Measurements from ENCODE around the gene TET2.

TET2 gene

DNA sequence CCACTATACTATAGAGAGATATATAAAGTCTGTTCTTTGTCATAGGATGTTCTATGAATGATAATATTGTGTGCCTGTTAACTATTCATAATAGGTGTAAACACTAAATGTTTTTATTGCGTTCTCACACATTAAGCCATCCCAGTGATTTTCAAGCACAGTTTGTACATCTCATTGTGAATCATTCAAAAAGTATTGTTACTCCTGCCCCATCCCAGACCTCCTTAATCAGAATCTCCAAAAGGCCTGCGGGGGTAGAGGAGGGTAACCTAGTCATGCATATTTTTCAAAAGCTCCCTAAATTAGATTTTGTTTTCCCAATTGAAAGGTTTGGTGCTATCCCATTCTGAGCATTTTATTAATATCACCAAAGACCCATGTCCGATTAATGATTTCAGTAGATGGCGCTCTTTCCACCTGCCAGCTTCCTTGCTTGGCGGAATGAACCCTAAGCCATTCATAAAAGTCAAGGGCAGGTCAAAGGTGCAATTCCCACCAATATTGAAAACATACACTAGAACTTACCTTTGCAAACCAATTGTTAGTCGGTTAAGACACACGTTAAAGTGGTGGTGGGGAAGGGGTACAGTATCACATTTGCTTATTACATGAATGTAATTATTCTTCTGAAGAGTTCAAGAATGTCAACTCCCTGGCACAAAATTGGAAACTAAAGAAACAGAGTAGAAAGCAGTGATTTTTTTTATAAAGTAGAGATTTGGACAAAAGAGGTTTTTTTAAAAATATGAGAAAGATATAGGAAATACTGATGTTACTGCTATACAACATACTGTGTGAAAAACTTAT lies 5.8 kb upstream of the TET2 start:
- Histone ChIP-seq H3K27ac (ENCODE audit: insufficient read depth in 1 of 2, low read depth in 1 of 2, low read length in 2 of 2, poor library complexity in 1 of 2, severe bottlenecking in 2 of 2) (no peak overlapping the region), H3K9me3 (ENCODE audit: control extremely low read depth in 1 of 5, control insufficient read depth in 4 of 5, insufficient read depth in 2 of 5, low read depth in 1 of 5, low read length in 4 of 5) (no peaks in the 10 kb centered on the region), H3K27me3 (replicated peaks in 2 of 5; ENCODE audit: control insufficient read depth in 4 of 5, insufficient read depth in 5 of 5, low read length in 4 of 5) (no peaks in the 10 kb centered on the region), H3K4me3 (ENCODE audit: control insufficient read depth in 1 of 7, extremely low read depth in 1 of 7, insufficient read depth in 4 of 7, low read depth in 2 of 7, low read length in 6 of 7) (no peak overlapping the region), H3K36me3 (ENCODE audit: control insufficient read depth in 4 of 4, insufficient read depth in 4 of 4, low read length in 3 of 4) (no peaks in the 10 kb centered on the region), H3K4me1 (ENCODE audit: control extremely low read depth in 1 of 4, control insufficient read depth in 4 of 4, insufficient read depth in 4 of 4, low read length in 3 of 4) (peaks cover 8 to 48% (median 16%) of the 10 kb centered on the region in 4 experiments)
- CTCF ChIA-PET = interaction anchor here (1.0 to 2.0 kb wide), 5 partner anchors 10 to 332 kb away, joined by 3 to 8 read pairs (median 3); no protein-coding TSS in a partner anchor
- POLR2A ChIA-PET = no interaction called here
- 96% methylated on average over 3 of the region's 7 CpGs for WGBS (ENCODE audit: insufficient coverage)
- peak; percentile 31 to 42 (median 42) for DNase-seq

DNA sequence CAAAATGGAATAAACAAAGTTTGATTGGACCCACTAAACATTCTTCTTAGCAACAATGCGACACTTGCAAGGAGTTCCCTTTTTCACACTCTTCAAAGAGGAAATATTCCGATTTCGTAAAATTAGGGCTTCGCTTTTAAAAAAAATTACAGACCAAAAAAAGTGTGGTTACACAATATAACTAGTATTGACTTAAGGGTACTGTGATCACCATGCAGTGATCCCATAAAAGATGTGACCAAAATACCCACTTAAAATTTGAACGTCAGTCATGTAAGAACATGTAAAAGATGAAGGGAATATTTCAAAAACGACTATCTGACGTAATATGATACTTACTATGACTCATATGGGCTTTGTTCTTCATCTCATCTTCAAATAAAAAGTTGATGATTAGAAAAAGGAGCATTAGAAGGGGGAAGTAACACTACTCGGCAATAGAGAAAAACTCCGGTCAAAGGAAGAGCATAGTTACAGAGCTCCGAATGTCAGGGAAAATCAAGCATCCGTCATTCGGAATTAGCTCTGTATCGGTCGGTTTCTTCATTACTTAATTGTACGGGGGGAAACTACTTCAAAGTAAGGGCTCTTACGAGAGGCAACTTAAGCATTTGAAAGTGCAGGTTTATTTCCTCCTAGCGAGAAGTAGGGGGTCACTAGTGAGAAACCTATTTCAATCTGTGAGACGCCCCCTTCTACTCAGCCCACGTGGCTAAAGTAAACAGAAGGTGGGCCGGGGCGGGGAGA lies 1.3 kb upstream of the TET2 start:
- peak overlapping the region; percentile 73 to 99 for H3K27ac ChIP-seq (ENCODE audit: insufficient read depth in 1 of 2, low read depth in 1 of 2, low read length in 2 of 2, poor library complexity in 1 of 2, severe bottlenecking in 2 of 2)
- peaks cover 0 to under 1% (median 0%) of the 10 kb centered on the region in 4 experiments for H3K36me3 ChIP-seq (ENCODE audit: control insufficient read depth in 4 of 4, insufficient read depth in 4 of 4, low read length in 3 of 4)
- no peaks in the 10 kb centered on the region for H3K9me3 ChIP-seq (ENCODE audit: control extremely low read depth in 1 of 5, control insufficient read depth in 4 of 5, insufficient read depth in 2 of 5, low read depth in 1 of 5, low read length in 4 of 5)
- WGBS (ENCODE audit: insufficient coverage) = 2% methylated on average over 14 of the region's 21 CpGs
- no peaks in the 10 kb centered on the region for H3K27me3 ChIP-seq (replicated peaks in 2 of 5; ENCODE audit: control insufficient read depth in 4 of 5, insufficient read depth in 5 of 5, low read length in 4 of 5)
- H3K4me3 ChIP-seq (ENCODE audit: control insufficient read depth in 1 of 7, extremely low read depth in 1 of 7, insufficient read depth in 4 of 7, low read depth in 2 of 7, low read length in 6 of 7) = peak overlapping the region; percentile 87 to 100 (median 95)
- peak; percentile 63 to 89 (median 83) for DNase-seq
- peaks cover 9 to 48% (median 31%) of the 10 kb centered on the region in 4 experiments for H3K4me1 ChIP-seq (ENCODE audit: control extremely low read depth in 1 of 4, control insufficient read depth in 4 of 4, insufficient read depth in 4 of 4, low read length in 3 of 4)
- ChIA-PET POLR2A (interaction anchor here (0.8 to 1.2 kb wide), 2 partner anchors 84 to 202 kb away, joined by 3 to 4 read pairs; no protein-coding TSS in a partner anchor), CTCF (interaction anchor here (1.1 to 1.7 kb wide), 2 partner anchors 50 to 51 kb away, joined by 3 to 4 read pairs; no protein-coding TSS in a partner anchor)

DNA sequence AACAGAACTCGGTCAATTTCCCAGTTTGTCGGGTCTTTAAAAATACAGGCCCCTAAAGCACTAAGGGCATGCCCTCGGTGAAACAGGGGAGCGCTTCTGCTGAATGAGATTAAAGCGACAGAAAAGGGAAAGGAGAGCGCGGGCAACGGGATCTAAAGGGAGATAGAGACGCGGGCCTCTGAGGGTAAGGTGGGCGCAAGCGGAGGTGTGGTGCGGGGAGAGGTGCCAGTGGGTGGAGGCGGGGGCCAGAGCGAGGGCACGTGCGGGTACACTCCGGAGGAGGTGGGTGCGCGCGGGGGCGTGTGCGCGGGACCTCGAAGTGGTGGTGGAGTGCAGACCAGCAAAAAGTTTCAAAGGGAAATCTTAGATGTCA lies 787 bp upstream of the TET2 start:
- ChIA-PET POLR2A (interaction anchor here (0.5 to 1.2 kb wide), 4 partner anchors 32 to 202 kb away, joined by 3 to 5 read pairs (median 4); no protein-coding TSS in a partner anchor), CTCF (interaction anchor here (1.1 kb wide), 1 partner anchor 49 kb away, joined by 3 read pairs; no protein-coding TSS in a partner anchor)
- H3K9me3 ChIP-seq (ENCODE audit: control extremely low read depth in 1 of 5, control insufficient read depth in 4 of 5, insufficient read depth in 2 of 5, low read depth in 1 of 5, low read length in 4 of 5) = no peaks in the 10 kb centered on the region
- peaks cover 0 to 3% (median 0%) of the 10 kb centered on the region in 4 experiments for H3K36me3 ChIP-seq (ENCODE audit: control insufficient read depth in 4 of 4, insufficient read depth in 4 of 4, low read length in 3 of 4)
- H3K4me3 ChIP-seq (ENCODE audit: control insufficient read depth in 1 of 7, extremely low read depth in 1 of 7, insufficient read depth in 4 of 7, low read depth in 2 of 7, low read length in 6 of 7) = peak overlapping the region; percentile 87 to 100 (median 95)
- no peaks in the 10 kb centered on the region for H3K27me3 ChIP-seq (replicated peaks in 2 of 5; ENCODE audit: control insufficient read depth in 4 of 5, insufficient read depth in 5 of 5, low read length in 4 of 5)
- H3K4me1 ChIP-seq (ENCODE audit: control extremely low read depth in 1 of 4, control insufficient read depth in 4 of 4, insufficient read depth in 4 of 4, low read length in 3 of 4) = peaks cover 9 to 51% (median 30%) of the 10 kb centered on the region in 4 experiments
- H3K27ac ChIP-seq (ENCODE audit: insufficient read depth in 1 of 2, low read depth in 1 of 2, low read length in 2 of 2, poor library complexity in 1 of 2, severe bottlenecking in 2 of 2) = peak overlapping the region; percentile 73 to 99
- under 1% methylated on average over 25 of the region's 25 CpGs for WGBS (ENCODE audit: insufficient coverage)
- peak; percentile 34 to 72 (median 60) for DNase-seq

- ChIA-PET CTCF (interaction anchor here (0.6 to 2.0 kb wide), 5 partner anchors 9 to 327 kb away, joined by 3 to 9 read pairs (median 3); partner anchors contain the start of gene PPA2), POLR2A (interaction anchor here (0.7 to 1.2 kb wide), 3 partner anchors 38 to 204 kb away, joined by 3 to 5 read pairs (median 3); no protein-coding TSS in a partner anchor)
- H3K4me3 ChIP-seq (ENCODE audit: control insufficient read depth in 1 of 7, extremely low read depth in 1 of 7, insufficient read depth in 4 of 7, low read depth in 2 of 7, low read length in 6 of 7) = peak overlapping the region; percentile 87 to 100 (median 95)
- peaks cover 9 to 51% (median 30%) of the 10 kb centered on the region in 4 experiments for H3K4me1 ChIP-seq (ENCODE audit: control extremely low read depth in 1 of 4, control insufficient read depth in 4 of 4, insufficient read depth in 4 of 4, low read length in 3 of 4)
- no peaks in the 10 kb centered on the region for H3K27me3 ChIP-seq (replicated peaks in 2 of 5; ENCODE audit: control insufficient read depth in 4 of 5, insufficient read depth in 5 of 5, low read length in 4 of 5)
- H3K36me3 ChIP-seq (ENCODE audit: control insufficient read depth in 4 of 4, insufficient read depth in 4 of 4, low read length in 3 of 4) = peaks cover 0 to 3% (median 0%) of the 10 kb centered on the region in 4 experiments
- H3K27ac ChIP-seq (ENCODE audit: insufficient read depth in 1 of 2, low read depth in 1 of 2, low read length in 2 of 2, poor library complexity in 1 of 2, severe bottlenecking in 2 of 2) = peak overlapping the region; percentile 96 to 99
- no peak for DNase-seq
- WGBS (ENCODE audit: insufficient coverage) = 0% methylated on average over 7 of the region's 12 CpGs
- H3K9me3 ChIP-seq (ENCODE audit: control extremely low read depth in 1 of 5, control insufficient read depth in 4 of 5, insufficient read depth in 2 of 5, low read depth in 1 of 5, low read length in 4 of 5) = no peaks in the 10 kb centered on the region
Observed at GRCh38 chr4:105147016-105147552, 408 bp downstream of the TET2 start.

DNA sequence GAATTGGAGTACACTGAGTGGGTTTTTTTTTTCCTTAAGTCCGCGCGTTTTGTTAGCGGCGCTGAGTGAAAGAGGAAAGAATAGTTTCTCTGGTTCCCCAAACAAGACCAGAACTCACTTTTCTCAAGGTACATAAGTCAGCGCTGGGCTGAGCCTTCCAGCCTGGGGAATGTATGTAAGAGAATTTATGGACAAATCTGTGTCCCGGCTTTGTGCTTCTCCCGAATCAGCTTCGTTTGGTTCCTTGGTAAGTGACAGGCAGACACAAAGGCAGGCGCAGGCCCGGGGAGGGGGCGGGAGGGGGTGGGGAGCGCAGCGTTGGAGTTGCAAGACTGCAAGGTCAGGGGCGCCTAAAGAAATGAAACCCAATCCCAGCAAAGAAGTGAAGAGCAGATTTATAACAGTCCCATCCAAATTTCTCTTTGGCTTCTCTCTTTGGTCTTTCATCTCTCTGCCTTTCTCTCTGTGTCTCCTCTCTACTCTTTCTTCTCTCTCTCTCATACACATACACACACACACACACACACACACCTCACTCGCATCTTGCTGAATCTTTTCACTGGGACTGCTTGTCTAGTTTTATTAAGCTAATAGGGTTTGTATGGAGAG lies 981 bp downstream of the TET2 start:
- no peaks in the 10 kb centered on the region for H3K27me3 ChIP-seq (replicated peaks in 2 of 5; ENCODE audit: control insufficient read depth in 4 of 5, insufficient read depth in 5 of 5, low read length in 4 of 5)
- CTCF ChIA-PET = interaction anchor here (0.8 to 2.0 kb wide), 3 partner anchors 49 to 326 kb away, joined by 3 to 9 read pairs (median 3); partner anchors contain the start of gene PPA2
- WGBS (ENCODE audit: insufficient coverage) = 0% methylated on average over 9 of the region's 16 CpGs
- DNase-seq = peak; percentile 41 to 66 (median 53)
- POLR2A ChIA-PET = interaction anchor here (0.9 to 1.2 kb wide), 3 partner anchors 9 to 204 kb away, joined by 3 to 5 read pairs (median 3); no protein-coding TSS in a partner anchor
- H3K36me3 ChIP-seq (ENCODE audit: control insufficient read depth in 4 of 4, insufficient read depth in 4 of 4, low read length in 3 of 4) = peaks cover 0 to 3% (median 0%) of the 10 kb centered on the region in 4 experiments
- H3K9me3 ChIP-seq (ENCODE audit: control extremely low read depth in 1 of 5, control insufficient read depth in 4 of 5, insufficient read depth in 2 of 5, low read depth in 1 of 5, low read length in 4 of 5) = no peaks in the 10 kb centered on the region
- H3K27ac ChIP-seq (ENCODE audit: insufficient read depth in 1 of 2, low read depth in 1 of 2, low read length in 2 of 2, poor library complexity in 1 of 2, severe bottlenecking in 2 of 2) = peak overlapping the region; percentile 96 to 99
- H3K4me3 ChIP-seq (ENCODE audit: control insufficient read depth in 1 of 7, extremely low read depth in 1 of 7, insufficient read depth in 4 of 7, low read depth in 2 of 7, low read length in 6 of 7) = peak overlapping the region; percentile 44 to 100 (median 95)
- peaks cover 9 to 51% (median 30%) of the 10 kb centered on the region in 4 experiments for H3K4me1 ChIP-seq (ENCODE audit: control extremely low read depth in 1 of 4, control insufficient read depth in 4 of 4, insufficient read depth in 4 of 4, low read length in 3 of 4)

DNA sequence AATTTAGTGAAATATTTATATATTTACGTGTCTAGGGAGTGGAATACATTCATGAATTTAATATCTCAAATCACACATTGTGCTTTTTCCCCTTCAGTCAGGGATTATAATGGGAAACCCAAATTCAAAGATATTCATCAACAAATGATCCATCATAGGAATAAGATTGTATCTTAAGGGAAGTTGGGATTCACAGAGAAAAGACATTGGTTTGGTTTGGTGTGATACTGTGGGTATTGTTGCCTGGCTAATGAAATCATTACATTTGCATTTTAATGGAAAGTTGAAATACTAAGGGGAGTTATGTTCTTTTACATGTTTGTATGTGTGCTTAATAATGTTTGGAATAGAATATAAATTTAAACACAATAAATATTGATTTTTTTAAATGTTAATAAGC lies 1.7 kb downstream of the TET2 start:
- ChIA-PET POLR2A (interaction anchor here (0.9 kb wide), 1 partner anchor 8 kb away, joined by 3 read pairs; no protein-coding TSS in a partner anchor), CTCF (interaction anchor here (2.0 kb wide), 1 partner anchor 48 kb away, joined by 9 read pairs; no protein-coding TSS in a partner anchor)
- H3K4me3 ChIP-seq (ENCODE audit: control insufficient read depth in 1 of 7, extremely low read depth in 1 of 7, insufficient read depth in 4 of 7, low read depth in 2 of 7, low read length in 6 of 7) = peak overlapping the region in 6 of 7 experiments; percentile 87 to 100 (median 98)
- peaks cover 0 to 3% (median 0%) of the 10 kb centered on the region in 4 experiments for H3K36me3 ChIP-seq (ENCODE audit: control insufficient read depth in 4 of 4, insufficient read depth in 4 of 4, low read length in 3 of 4)
- peaks cover 9 to 51% (median 30%) of the 10 kb centered on the region in 4 experiments for H3K4me1 ChIP-seq (ENCODE audit: control extremely low read depth in 1 of 4, control insufficient read depth in 4 of 4, insufficient read depth in 4 of 4, low read length in 3 of 4)
- H3K9me3 ChIP-seq (ENCODE audit: control extremely low read depth in 1 of 5, control insufficient read depth in 4 of 5, insufficient read depth in 2 of 5, low read depth in 1 of 5, low read length in 4 of 5) = no peaks in the 10 kb centered on the region
- no peak for DNase-seq
- H3K27me3 ChIP-seq (replicated peaks in 2 of 5; ENCODE audit: control insufficient read depth in 4 of 5, insufficient read depth in 5 of 5, low read length in 4 of 5) = no peaks in the 10 kb centered on the region
- H3K27ac ChIP-seq (ENCODE audit: insufficient read depth in 1 of 2, low read depth in 1 of 2, low read length in 2 of 2, poor library complexity in 1 of 2, severe bottlenecking in 2 of 2) = peak overlapping the region; percentile 96 to 99
- no CpG with 5 or more reads among the region's 1 CpG for WGBS (ENCODE audit: insufficient coverage)

Data from common myeloid progenitor, CD34-positive (primary cell).